ENCODE data around the gene THRB.

GRCh38 chr3:24300949-24301348 is 193.7 kb downstream of the THRB start:
- TF ChIP-seq, protein P1, sequence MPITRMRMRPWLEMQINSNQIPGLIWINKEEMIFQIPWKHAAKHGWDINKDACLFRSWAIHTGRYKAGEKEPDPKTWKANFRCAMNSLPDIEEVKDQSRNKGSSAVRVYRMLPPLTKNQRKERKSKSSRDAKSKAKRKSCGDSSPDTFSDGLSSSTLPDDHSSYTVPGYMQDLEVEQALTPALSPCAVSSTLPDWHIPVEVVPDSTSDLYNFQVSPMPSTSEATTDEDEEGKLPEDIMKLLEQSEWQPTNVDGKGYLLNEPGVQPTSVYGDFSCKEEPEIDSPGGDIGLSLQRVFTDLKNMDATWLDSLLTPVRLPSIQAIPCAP (CRISPR knock-in tag; IDR thresholded peaks at IDR 0.05; ENCODE audit: borderline replicate concordance): no peak
- TF ChIP-seq, protein P2, sequence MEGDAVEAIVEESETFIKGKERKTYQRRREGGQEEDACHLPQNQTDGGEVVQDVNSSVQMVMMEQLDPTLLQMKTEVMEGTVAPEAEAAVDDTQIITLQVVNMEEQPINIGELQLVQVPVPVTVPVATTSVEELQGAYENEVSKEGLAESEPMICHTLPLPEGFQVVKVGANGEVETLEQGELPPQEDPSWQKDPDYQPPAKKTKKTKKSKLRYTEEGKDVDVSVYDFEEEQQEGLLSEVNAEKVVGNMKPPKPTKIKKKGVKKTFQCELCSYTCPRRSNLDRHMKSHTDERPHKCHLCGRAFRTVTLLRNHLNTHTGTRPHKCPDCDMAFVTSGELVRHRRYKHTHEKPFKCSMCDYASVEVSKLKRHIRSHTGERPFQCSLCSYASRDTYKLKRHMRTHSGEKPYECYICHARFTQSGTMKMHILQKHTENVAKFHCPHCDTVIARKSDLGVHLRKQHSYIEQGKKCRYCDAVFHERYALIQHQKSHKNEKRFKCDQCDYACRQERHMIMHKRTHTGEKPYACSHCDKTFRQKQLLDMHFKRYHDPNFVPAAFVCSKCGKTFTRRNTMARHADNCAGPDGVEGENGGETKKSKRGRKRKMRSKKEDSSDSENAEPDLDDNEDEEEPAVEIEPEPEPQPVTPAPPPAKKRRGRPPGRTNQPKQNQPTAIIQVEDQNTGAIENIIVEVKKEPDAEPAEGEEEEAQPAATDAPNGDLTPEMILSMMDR (IDR thresholded peaks at IDR 0.05 in 2 of 3, conservative IDR thresholded peaks at IDR 0.05 in 1 of 3; ENCODE audit: insufficient read depth in 2 of 3, low read depth in 1 of 3, low read length in 3 of 3): no peak
- no peak for TF ChIP-seq SREBF1 (IDR thresholded peaks at IDR 0.05; ENCODE audit: borderline replicate concordance, low read depth, low read length)
- no peak for TF ChIP-seq ZBTB33 (CRISPR knock-in tag; IDR thresholded peaks at IDR 0.05)
- no peak for TF ChIP-seq YY1 (IDR thresholded peaks at IDR 0.05; ENCODE audit: borderline replicate concordance in 1 of 3, control insufficient read depth in 1 of 3, extremely low read depth in 1 of 3, insufficient read depth in 3 of 3, insufficient read length in 1 of 3, insufficient replicate concordance in 2 of 3, low read depth in 1 of 3, low read length in 2 of 3)
- TF ChIP-seq ZSCAN29 (IDR thresholded peaks at IDR 0.05): no peak

Data from K562 (cell line).